HL-60/S4 (cell line): ENCODE measurements around the gene SPDYA.
"Not testable (repeated sequence)": the region's sequence is repeated elsewhere in the genome, so short reads cannot be mapped to it uniquely, and the experiment has no call there.

Source experiments
- in situ Hi-C: fragments of 300-500 bp; cut with MboI; formaldehyde crosslinking; loops from 2 replicates; pipeline ENCODE4 v1.14.3; 2022; ENCODE audit warnings: low sequenced_read_pairs

The SPDYA gene

GRCh38 chr2:28810384-28811285, at the start of gene SPDYA:
Gene SPDYA, plus strand, starts transcription at chr2:28810834. Its CDS starts 5,181 bp downstream, at chr2:28816015.
- in situ Hi-C loops: loop anchor here (25.0 kb wide), 1 partner anchor 402 kb away; no protein-coding TSS in a partner anchor

DNA sequence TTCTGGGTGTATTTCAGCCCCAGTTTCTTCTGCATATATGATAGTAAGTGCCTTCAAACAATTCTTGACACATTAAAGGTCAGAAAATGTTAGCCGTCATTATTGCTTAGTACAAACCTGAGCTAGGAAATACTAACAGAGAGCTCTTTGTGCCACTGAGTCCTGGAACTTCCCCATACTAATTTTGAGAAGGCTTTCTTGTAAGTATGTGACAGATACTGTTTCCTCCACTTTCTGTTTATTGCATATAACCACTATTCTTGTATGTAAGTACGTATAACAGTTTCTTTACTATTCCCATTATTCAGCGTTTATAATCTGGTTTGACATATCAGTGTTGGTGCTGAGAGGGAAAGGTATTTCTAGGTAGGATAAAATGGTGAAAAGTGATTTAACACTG, 49.2 kb upstream of the SPDYA start:
- in situ Hi-C loops: no loop called here

- in situ Hi-C loops: no loop called here
Measured at GRCh38 chr2:28764909-28765711, 45.5 kb upstream of the SPDYA start.

DNA sequence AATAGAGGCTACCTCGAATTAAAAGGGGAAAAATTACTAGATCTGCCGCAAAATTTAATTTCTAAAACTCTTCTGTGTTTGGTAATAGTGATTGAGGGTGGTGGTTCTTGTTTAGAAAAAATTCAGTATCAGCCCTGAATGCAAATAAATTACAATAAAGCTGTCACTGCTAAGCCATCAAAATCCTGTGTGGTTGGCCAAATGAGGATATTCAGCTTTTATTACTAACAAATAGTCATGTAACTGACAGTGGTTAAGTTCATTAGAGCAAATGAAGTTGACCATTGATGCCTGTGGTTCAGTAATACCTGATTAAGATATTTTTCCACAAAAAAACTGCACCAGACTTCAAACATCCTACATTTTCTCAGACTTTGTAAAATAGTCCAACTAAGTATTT, 44.6 kb upstream of the SPDYA start:
- in situ Hi-C loops: no loop called here

GRCh38 chr2:28767337-28767736, 43.3 kb upstream of the SPDYA start:
- in situ Hi-C loops: no loop called here

DNA sequence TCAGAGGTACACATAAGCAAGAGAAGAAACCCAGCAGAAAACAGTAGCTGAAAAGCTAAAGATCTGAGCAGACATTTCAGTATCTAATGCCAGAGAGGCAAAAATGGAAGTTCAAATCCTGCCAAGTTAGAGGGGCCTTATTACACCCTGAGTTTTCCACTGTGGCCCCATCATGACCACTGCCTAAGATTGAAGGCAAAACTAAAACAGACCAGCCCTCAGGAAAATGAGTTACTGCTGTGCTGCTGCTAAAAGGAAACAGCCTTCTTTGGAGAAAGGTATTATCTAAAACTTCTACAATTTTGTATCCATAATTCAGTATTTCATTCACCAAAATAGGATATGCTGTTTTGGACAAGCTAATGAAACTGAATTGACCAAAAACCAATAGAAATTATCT, 42.2 kb upstream of the SPDYA start:
- in situ Hi-C loops: no loop called here

- in situ Hi-C loops: no loop called here
Measured at GRCh38 chr2:28768952-28769351, 41.7 kb upstream of the SPDYA start.

DNA sequence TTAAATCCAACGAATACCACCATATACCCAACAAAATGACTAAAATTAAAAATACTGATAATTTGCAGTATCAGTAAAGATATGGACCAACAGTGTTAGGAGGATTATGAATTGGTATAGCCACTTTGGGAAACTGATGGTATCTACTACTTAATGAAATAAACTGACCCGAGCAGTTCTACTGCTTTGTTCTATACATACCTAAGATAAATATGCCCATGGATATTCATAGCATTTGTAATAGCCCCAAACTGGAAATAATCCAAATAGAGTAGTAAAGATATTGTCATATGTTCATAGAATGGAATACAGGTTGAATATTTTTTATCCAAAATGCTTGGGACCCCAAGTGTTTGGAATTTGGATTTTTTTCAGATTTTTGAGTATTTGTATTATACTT, 38.3 kb upstream of the SPDYA start:
- in situ Hi-C loops: no loop called here

- in situ Hi-C loops: no loop called here
Measured at GRCh38 chr2:28776471-28776870, 34.2 kb upstream of the SPDYA start.

GRCh38 chr2:28778392-28778791, 32.2 kb upstream of the SPDYA start:
- in situ Hi-C loops: no loop called here

DNA sequence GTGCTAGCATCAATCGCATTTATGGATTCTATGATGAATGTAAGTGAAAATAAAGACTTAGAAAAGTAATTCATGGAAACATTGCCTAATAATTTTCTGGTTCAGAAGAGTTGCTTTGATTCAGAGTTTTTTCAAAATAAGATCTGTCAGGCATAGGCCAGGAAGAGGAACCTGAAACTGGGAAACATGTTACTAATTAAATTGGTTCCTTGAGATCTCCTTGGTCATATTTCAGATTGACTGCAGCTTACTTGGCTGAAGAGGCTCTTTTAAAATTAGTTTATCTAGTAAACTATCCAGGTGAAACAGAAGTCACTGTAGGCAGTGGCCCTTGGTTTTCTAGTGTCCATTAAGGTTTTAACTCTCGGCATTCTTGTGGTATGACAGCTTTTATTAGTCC, 31.6 kb upstream of the SPDYA start:
- in situ Hi-C loops: no loop called here

GRCh38 chr2:28780496-28780895, 30.1 kb upstream of the SPDYA start:
- in situ Hi-C loops: no loop called here

DNA sequence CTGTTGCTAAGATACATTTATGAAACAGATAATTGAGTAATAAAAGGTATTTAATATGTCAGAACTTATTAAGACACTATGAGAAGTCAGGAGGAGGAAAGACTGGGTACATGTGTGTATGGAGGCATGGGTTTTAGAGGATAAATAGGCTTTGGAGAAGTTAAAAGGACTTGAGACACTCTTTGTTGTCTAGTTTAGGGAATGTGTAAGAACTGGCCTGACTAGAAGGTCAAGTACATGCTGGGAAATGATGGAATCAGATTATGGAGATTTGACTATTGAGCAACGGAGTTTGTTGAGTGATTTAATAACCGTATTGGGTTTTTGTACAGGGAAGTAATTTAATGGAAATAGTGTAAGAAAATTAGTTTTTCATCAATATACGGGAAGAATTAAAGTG, 28.2 kb upstream of the SPDYA start:
- in situ Hi-C loops: no loop called here

GRCh38 chr2:28784570-28784969, 26.1 kb upstream of the SPDYA start:
- in situ Hi-C loops: not testable (repeated sequence)

- in situ Hi-C loops: no loop called here
Measured at GRCh38 chr2:28796620-28797019, 14.0 kb upstream of the SPDYA start.

DNA sequence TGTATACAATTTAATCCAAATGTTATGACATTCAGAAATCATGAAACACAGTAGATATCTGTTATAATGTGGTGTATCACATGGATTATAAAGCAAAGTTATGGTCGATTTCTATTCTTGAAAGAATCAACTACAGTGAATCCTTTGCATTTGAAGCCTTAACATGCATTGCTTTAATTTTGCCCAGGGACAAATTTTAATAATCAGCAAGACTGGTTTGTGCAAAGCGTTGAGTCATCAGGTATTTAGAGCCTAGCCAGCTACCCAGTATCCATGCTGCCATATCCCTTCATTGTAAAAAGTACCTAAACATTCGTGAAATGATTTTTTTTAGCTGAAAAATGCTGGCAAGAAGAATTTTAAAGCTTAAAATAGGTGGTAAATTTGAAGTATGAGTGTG, 8.9 kb upstream of the SPDYA start:
- in situ Hi-C loops: loop anchor here (25.0 kb wide), 1 partner anchor 411 kb away; no protein-coding TSS in a partner anchor

- in situ Hi-C loops: loop anchor here (25.0 kb wide), 1 partner anchor 409 kb away; no protein-coding TSS in a partner anchor
Measured at GRCh38 chr2:28802975-28803429, 7.6 kb upstream of the SPDYA start.

DNA sequence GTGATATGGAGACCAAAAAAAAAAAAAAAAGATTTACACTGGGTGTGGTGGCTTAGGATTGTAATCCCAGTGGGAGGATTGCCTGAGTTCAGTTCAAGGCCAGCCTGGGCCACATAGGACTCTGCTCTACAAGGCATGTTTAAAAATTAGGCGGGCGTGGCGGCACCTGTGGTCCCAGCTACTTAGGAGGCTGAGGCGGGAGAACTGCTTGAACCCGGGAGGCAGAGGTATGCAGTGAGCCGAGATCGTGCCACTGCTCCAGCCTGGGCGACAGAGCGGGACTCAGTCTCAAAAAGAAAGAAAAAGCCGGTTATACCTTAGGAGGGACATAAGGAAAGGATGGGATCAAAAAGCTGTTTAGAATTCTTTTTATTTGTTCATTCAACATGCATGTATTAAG, 707 bp upstream of the SPDYA start:
- in situ Hi-C loops: loop anchor here (25.0 kb wide), 1 partner anchor 402 kb away; no protein-coding TSS in a partner anchor

DNA sequence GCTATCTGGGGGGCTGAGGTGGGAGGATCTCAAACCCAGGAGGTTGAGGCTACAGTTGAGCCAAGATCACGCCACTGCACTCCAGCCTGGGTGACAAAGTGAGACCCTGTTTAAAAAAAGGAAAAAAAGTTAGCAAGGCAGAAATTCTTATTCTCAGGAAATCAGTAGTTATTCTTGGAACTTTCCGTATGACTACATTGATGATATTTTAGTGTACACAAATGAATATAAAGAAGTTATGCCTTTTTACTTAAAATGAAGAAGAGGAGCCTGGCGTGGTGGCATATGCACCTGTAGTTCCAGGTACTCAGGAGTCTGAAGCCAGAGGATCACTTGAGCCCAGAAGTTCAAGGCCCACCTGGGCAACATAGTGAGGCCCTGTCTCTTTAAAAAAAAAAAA, 7.4 kb downstream of the SPDYA start:
- in situ Hi-C loops: loop anchor here (25.0 kb wide), 1 partner anchor 394 kb away; no protein-coding TSS in a partner anchor

DNA sequence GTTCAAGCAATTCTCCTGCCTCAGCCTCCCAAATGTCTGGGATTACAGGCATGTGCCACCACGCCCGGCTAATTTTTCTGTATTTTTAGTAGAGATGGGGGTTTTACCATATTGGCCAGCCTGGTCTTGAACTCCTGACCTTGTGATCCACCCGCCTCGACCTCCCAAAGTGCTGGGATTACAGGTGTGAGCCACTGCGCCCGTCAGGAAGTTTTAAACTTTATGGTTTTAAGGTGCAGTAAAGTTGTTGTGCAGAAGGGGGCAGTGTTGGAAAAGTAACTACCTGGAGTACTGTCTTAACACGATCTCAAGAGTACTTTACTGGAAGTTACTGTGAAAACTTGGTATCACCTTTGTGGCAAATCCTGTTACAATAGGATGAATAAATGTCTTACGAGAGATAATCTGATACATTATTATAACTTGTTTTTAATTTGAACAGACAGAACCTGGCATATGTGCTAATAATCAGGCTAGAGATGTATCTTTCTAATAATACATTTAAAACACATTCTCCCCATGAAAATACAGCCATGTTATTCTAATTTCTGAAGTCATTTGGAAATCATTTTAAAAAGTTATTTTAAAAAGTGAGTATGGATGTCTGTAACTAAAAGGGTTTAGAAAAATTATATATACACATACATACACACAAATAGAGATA, 10.8 kb downstream of the SPDYA start:
- in situ Hi-C loops: loop anchor here (25.0 kb wide), 1 partner anchor 391 kb away; no protein-coding TSS in a partner anchor

GRCh38 chr2:28822036-28822435, 11.4 kb downstream of the SPDYA start:
- in situ Hi-C loops: loop anchor here (25.0 kb wide), 1 partner anchor 390 kb away; no protein-coding TSS in a partner anchor
